Uterus (tissue), 4 donors: ENCODE results near the gene SERPINC1. TPM values are rescaled to one million over a fixed set of nuclear protein-coding genes. Genes with fewer than 3 reads are reported as not detected.
"Not testable (repeated sequence)": the region's sequence is repeated elsewhere in the genome, so short reads cannot be mapped to it uniquely, and the experiment has no call there.

Experiments
- DNase-seq, 2 donors: peaks; one replicate each; pipeline ENCODE4 v3.0.0-alpha.2; 2019 to 2020
- H3K27ac ChIP-seq, 2 donors: fragments of 200-600 bp; sonication (generic); 1 replicate in 1 of 2; 2 replicates in 1 of 2; pipeline ENCODE4 v1.5.1; 2016 to 2018
- H3K27me3 ChIP-seq, 2 donors: fragments of 200-600 bp; sonication (generic); one replicate each; pipeline ENCODE4 v1.5.1; 2018 to 2019; ENCODE audit warnings: control low read depth in 1 of 2
- H3K36me3 ChIP-seq, 2 donors: fragments of 200-600 bp; sonication (generic); one replicate each; pipeline ENCODE4 v1.5.1; 2019; ENCODE audit warnings: control low read depth in 1 of 2
- H3K4me1 ChIP-seq, 2 donors: fragments of 200-600 bp; sonication (generic); one replicate each; pipeline ENCODE4 v1.5.1; 2018 to 2019; ENCODE audit warnings: control low read depth in 1 of 2
- H3K4me3 ChIP-seq, 2 donors: fragments of 200-600 bp; sonication (generic); 1 replicate in 1 of 2; 2 replicates in 1 of 2; pipeline ENCODE4 v1.5.1; 2018 to 2019; ENCODE audit warnings: mild to moderate bottlenecking in 1 of 2
- H3K9me3 ChIP-seq, 2 donors: fragments of 200-600 bp; sonication (generic); one replicate each; pipeline ENCODE4 v1.5.1; 2019; ENCODE audit warnings: control low read depth in 1 of 2
- CTCF ChIP-seq, 4 experiments: fragments of 200-600 bp in 2 of 4; fragments of 450-650 bp in 2 of 4; sonication (generic) in 2 of 4; IDR thresholded peaks; one replicate each; pipeline ENCODE4 v1.5.1; 2016 to 2019; ENCODE audit warnings: antibody characterized with exemption in 4 of 4, mild to moderate bottlenecking in 2 of 4, moderate library complexity in 1 of 4
- POLR2A ChIP-seq, 2 donors: fragments of 450-650 bp; IDR thresholded peaks; one replicate each; pipeline ENCODE4 v1.6.1; 2016; ENCODE audit warnings: antibody characterized with exemption in 2 of 2, mild to moderate bottlenecking in 1 of 2, moderate library complexity in 1 of 2
- intact Hi-C: fragments of 100-400 bp; cut with DNase I; formaldehyde crosslinking; loops from one replicate; pipeline ENCODE4 v1.15.1; 2023; ENCODE audit warnings: low total_unique reads
- total RNA-seq, 4 donors: library from RNA; depleted of rRNA in 3 of 4; stranded (reverse); fragments of >200 nt in 3 of 4; gene quantifications; one replicate each; pipeline versions ENCODE4 v1.1.0 to v1.2.4, GENCODE V29; 2014 to 2023
- donor health status: DM: yes; HTN: yes; CAD: no.

The SERPINC1 gene
- 1 to 10 TPM in 1 of 4 donors, not detected in 3; 1.0 TPM for total RNA-seq

GRCh38 chr1:173917149-173917548 is at the start of gene SERPINC1:
SERPINC1 (minus strand) TSS chr1:173917327; CDS start chr1:173917259, 68 bp downstream.
- Histone ChIP-seq H3K27ac (no peak within 1 kb of the TSS), H3K36me3 (no peaks in the 10 kb centered on the region), H3K4me3 (no peak within 1 kb of the TSS), H3K9me3 (no peaks in the 10 kb centered on the region), H3K27me3 (no peaks in the 10 kb centered on the region), H3K4me1 (no peaks in the 10 kb centered on the region)
- intact Hi-C loops = no loop called here
- TF ChIP-seq CTCF (IDR thresholded peaks at IDR 0.05) = no peak
- no peak for TF ChIP-seq POLR2A (IDR thresholded peaks at IDR 0.05)
- no peak for DNase-seq

- H3K9me3 ChIP-seq, H3K4me3 ChIP-seq, H3K27ac ChIP-seq, H3K4me1 ChIP-seq, DNase-seq, H3K36me3 ChIP-seq, H3K27me3 ChIP-seq, intact Hi-C loops: not testable (repeated sequence)
Measured at GRCh38 chr1:173965896-173966295, 48.8 kb upstream of the SERPINC1 start.

GRCh38 chr1:173963477-173963876 is 46.4 kb upstream of the SERPINC1 start:
- Histone ChIP-seq H3K4me1 (no peaks in the 10 kb centered on the region), H3K4me3 (no peak overlapping the region), H3K36me3 (no peaks in the 10 kb centered on the region), H3K27ac (no peak overlapping the region), H3K9me3 (no peaks in the 10 kb centered on the region), H3K27me3 (no peaks in the 10 kb centered on the region)
- no peak for DNase-seq
- no peak for TF ChIP-seq POLR2A (IDR thresholded peaks at IDR 0.05)
- no peak for TF ChIP-seq CTCF (IDR thresholded peaks at IDR 0.05)
- intact Hi-C loops = no loop called here

- no peak overlapping the region for H3K27ac ChIP-seq
- no peaks in the 10 kb centered on the region for H3K36me3 ChIP-seq
- DNase-seq = no peak
- intact Hi-C loops = no loop called here
- H3K4me1 ChIP-seq = no peaks in the 10 kb centered on the region
- TF ChIP-seq POLR2A (IDR thresholded peaks at IDR 0.05) (no peak), CTCF (IDR thresholded peaks at IDR 0.05) (no peak)
- no peaks in the 10 kb centered on the region for H3K27me3 ChIP-seq
- no peak overlapping the region for H3K4me3 ChIP-seq
- H3K9me3 ChIP-seq = no peaks in the 10 kb centered on the region
Measured at GRCh38 chr1:173960625-173961024, 43.5 kb upstream of the SERPINC1 start.

GRCh38 chr1:173954179-173954578 is 37.1 kb upstream of the SERPINC1 start:
- H3K27ac ChIP-seq = no peak overlapping the region
- no peaks in the 10 kb centered on the region for H3K9me3 ChIP-seq
- no peaks in the 10 kb centered on the region for H3K27me3 ChIP-seq
- intact Hi-C loops = no loop called here
- H3K4me1 ChIP-seq = no peaks in the 10 kb centered on the region
- H3K4me3 ChIP-seq = no peak overlapping the region
- no peak for TF ChIP-seq CTCF (IDR thresholded peaks at IDR 0.05)
- TF ChIP-seq POLR2A (IDR thresholded peaks at IDR 0.05) = no peak
- no peaks in the 10 kb centered on the region for H3K36me3 ChIP-seq
- no peak for DNase-seq

GRCh38 chr1:173948594-173948993 is 31.5 kb upstream of the SERPINC1 start:
- TF ChIP-seq POLR2A (IDR thresholded peaks at IDR 0.05) = no peak
- no peak for TF ChIP-seq CTCF (IDR thresholded peaks at IDR 0.05)
- H3K36me3 ChIP-seq = no peaks in the 10 kb centered on the region

More at GRCh38 chr1:173948594-173948993, 31.5 kb upstream of the SERPINC1 start:
- Histone ChIP-seq H3K4me3 (no peak overlapping the region), H3K9me3 (no peaks in the 10 kb centered on the region), H3K27me3 (no peaks in the 10 kb centered on the region), H3K27ac (no peak overlapping the region), H3K4me1 (no peaks in the 10 kb centered on the region)
- intact Hi-C loops = no loop called here
- no peak for DNase-seq
